ENCODE measurements around the gene SMIM41. TPM values are rescaled to one million over a fixed set of nuclear protein-coding genes. Genes with fewer than 3 reads are reported as not detected.

The SMIM41 gene
- total and polyA plus RNA-seq, 10 of the 15 experiments (the other 5 are each of a cell fraction or from before 2014, with no cell fraction given): not detected

DNA sequence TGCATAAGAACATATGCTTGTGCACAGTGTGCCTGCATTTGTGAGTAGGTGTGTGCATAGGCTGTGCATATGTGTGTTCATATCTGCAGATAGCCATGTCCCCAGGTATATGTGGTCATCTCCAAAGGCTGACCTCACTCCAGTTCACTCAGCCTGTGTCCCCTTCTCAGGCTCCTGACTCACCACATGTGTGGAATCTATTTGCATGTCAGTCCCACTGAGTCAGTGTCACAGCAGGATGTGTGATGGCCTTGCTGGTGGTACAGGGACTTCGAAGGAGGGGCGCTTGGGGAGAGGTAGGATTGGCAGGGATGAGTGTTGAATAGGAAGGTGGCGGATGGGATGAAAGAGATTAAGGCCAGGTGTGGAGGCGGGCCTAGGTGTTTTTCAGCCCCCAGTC is 76.8 kb downstream of the SMIM41 start:
- Histone ChIP-seq H2AFZ (ENCODE audit: control insufficient read depth, low read depth, low read length) (no peak overlapping the region), H3K9ac (ENCODE audit: control insufficient read depth, insufficient read depth, low read length) (no peak overlapping the region), H3K27ac (ENCODE audit: control insufficient read depth, insufficient read depth) (no peak overlapping the region), H3K36me3 (ENCODE audit: control insufficient read depth in 2 of 2, insufficient read depth in 2 of 2, low read length in 1 of 2) (no peaks in the 10 kb centered on the region), H3K4me1 (ENCODE audit: control insufficient read depth, insufficient read depth, low read length) (no peaks in the 10 kb centered on the region), H3K4me2 (ENCODE audit: control insufficient read depth, insufficient read depth) (no peak overlapping the region), H4K20me1 (ENCODE audit: control insufficient read depth, insufficient read depth) (no peaks in the 10 kb centered on the region), H3K27me3 (replicated peaks in 1 of 2; ENCODE audit: control insufficient read depth in 2 of 2, insufficient read depth in 2 of 2, low read length in 1 of 2) (no peaks in the 10 kb centered on the region), H3K9me3 (replicated peaks; ENCODE audit: control insufficient read depth, insufficient read depth, low read length) (no peaks in the 10 kb centered on the region), H3K4me3 (no peak overlapping the region), H3K79me2 (ENCODE audit: control insufficient read depth, insufficient read depth, low read length) (no peaks in the 10 kb centered on the region)
- FAIRE-seq (no peak), ATAC-seq (no peak), DNase-seq (ENCODE audit: low read depth, low spot score) (no peak)
- POLR2A ChIA-PET: no interaction called here
- CTCF ChIA-PET: interaction anchor here (0.6 to 6.2 kb wide), 16 partner anchors 11 to 795 kb away, joined by 3 to 53 read pairs (median 4); no protein-coding TSS in a partner anchor
- in situ Hi-C loops (cut with MboI): loop anchor here (10.0 kb wide), 1 partner anchor 168 kb away; the partner anchor contains the start of gene KRT83
- RAD21 ChIA-PET (ENCODE audit: unreplicated experiment): interaction anchor here (0.7 to 1.0 kb wide), 4 partner anchors 150 to 724 kb away, joined by 3 read pairs; no protein-coding TSS in a partner anchor
- SMC1A ChIA-PET (ENCODE audit: uncharacterized antibody, unreplicated experiment): interaction anchor here (3.7 kb wide), 1 partner anchor 171 kb away, joined by 13 read pairs; no protein-coding TSS in a partner anchor
- 17% methylated on average over 4 of the region's 4 CpGs for WGBS (ENCODE audit: insufficient coverage, insufficient replicate concordance, low lambda C conversion rate, missing lambda C conversion rate)
- BruUV-seq (replicated peaks): no TSS peak
- intact Hi-C loops (cut with micrococcal nuclease; ENCODE audit: unreplicated experiment): loop anchor here (2.0 to 5.0 kb wide), 2 partner anchors 56 to 721 kb away; no protein-coding TSS in a partner anchor
- TF ChIP-seq, protein P1, sequence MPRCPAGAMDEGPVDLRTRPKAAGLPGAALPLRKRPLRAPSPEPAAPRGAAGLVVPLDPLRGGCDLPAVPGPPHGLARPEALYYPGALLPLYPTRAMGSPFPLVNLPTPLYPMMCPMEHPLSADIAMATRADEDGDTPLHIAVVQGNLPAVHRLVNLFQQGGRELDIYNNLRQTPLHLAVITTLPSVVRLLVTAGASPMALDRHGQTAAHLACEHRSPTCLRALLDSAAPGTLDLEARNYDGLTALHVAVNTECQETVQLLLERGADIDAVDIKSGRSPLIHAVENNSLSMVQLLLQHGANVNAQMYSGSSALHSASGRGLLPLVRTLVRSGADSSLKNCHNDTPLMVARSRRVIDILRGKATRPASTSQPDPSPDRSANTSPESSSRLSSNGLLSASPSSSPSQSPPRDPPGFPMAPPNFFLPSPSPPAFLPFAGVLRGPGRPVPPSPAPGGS (IDR thresholded peaks at IDR 0.05; ENCODE audit: borderline replicate concordance, insufficient read depth, low read depth, low read length, poor library complexity, severe bottlenecking): peak; percentile 57
- no peak for TF ChIP-seq NRF1 (conservative IDR thresholded peaks at IDR 0.05; ENCODE audit: low read depth, low read length)
